Liver (tissue), 9 donors: ENCODE data around the gene HOMEZ. TPM values are rescaled to one million over a fixed set of nuclear protein-coding genes. Genes with fewer than 3 reads are reported as not detected.

Experiments used
- DNase-seq: peaks from one replicate; pipeline ENCODE4 v3.0.0-alpha.2; 2017; ENCODE audit warnings: low spot score
- H3K27ac ChIP-seq, 2 donors: one replicate each; pipeline ENCODE4 v1.7.0; 2013; ENCODE audit warnings: inconsistent platforms in 2 of 2, low read length in 2 of 2, control low read depth in 1 of 2, low read depth in 1 of 2, mild to moderate bottlenecking in 1 of 2
- H3K27me3 ChIP-seq, 4 donors: one replicate each; pipeline versions ENCODE4 v1.6.1 to v1.7.0; 2013; ENCODE audit warnings: low read length in 3 of 4, inconsistent platforms in 1 of 4, mild to moderate bottlenecking in 1 of 4, moderate library complexity in 1 of 4; ENCODE audit not compliant: control insufficient read depth in 4 of 4, insufficient read depth in 4 of 4
- H3K36me3 ChIP-seq, 4 donors: one replicate each; pipeline versions ENCODE4 v1.6.1 to v1.7.0; 2013; ENCODE audit warnings: low read length in 3 of 4, mild to moderate bottlenecking in 3 of 4, low read depth in 1 of 4, moderate library complexity in 1 of 4; ENCODE audit not compliant: control insufficient read depth in 4 of 4, insufficient read depth in 3 of 4
- H3K4me1 ChIP-seq, 4 donors: one replicate each; pipeline versions ENCODE4 v1.6.1 to v1.7.0; 2013; ENCODE audit warnings: low read length in 3 of 4, mild to moderate bottlenecking in 3 of 4, moderate library complexity in 1 of 4; ENCODE audit not compliant: control insufficient read depth in 4 of 4, insufficient read depth in 4 of 4
- H3K4me3 ChIP-seq, 3 donors: one replicate each; pipeline versions ENCODE4 v1.6.1 to v1.7.0; 2013; ENCODE audit warnings: low read length in 3 of 3, control low read depth in 1 of 3, low read depth in 1 of 3, mild to moderate bottlenecking in 1 of 3
- H3K9ac ChIP-seq, 2 donors: one replicate each; pipeline ENCODE4 v1.7.0; 2013; ENCODE audit warnings: low read length in 2 of 2, mild to moderate bottlenecking in 2 of 2, moderate library complexity in 2 of 2, control low read depth in 1 of 2, low read depth in 1 of 2
- H3K9me3 ChIP-seq, 4 donors: one replicate each; pipeline versions ENCODE4 v1.6.1 to v1.7.0; 2013; ENCODE audit warnings: low read length in 3 of 4; ENCODE audit not compliant: control insufficient read depth in 4 of 4
- EGR1 ChIP-seq, 2 donors: IDR thresholded peaks; 2 replicates each; pipeline ENCODE4 v1.6.1; 2016 to 2018; ENCODE audit warnings: antibody characterized with exemption in 2 of 2, low read depth in 2 of 2
- FOXA1 ChIP-seq: IDR thresholded peaks from 2 replicates; pipeline ENCODE4 v1.6.1; 2016; ENCODE audit warnings: antibody characterized with exemption
- GABPA ChIP-seq, 2 donors: IDR thresholded peaks in 1 of 2; conservative IDR thresholded peaks in 1 of 2; 2 replicates each; pipeline ENCODE4 v1.6.1; 2016; ENCODE audit warnings: antibody characterized with exemption in 2 of 2, mild to moderate bottlenecking in 1 of 2, moderate library complexity in 1 of 2
- HNF4G ChIP-seq: IDR thresholded peaks from 2 replicates; pipeline ENCODE4 v1.6.1; 2016; ENCODE audit warnings: antibody characterized with exemption
- RAD21 ChIP-seq, 2 donors: IDR thresholded peaks; 2 replicates each; pipeline ENCODE4 v1.6.1; 2016; ENCODE audit warnings: antibody characterized with exemption in 2 of 2, mild to moderate bottlenecking in 2 of 2
- RXRA ChIP-seq, 2 donors: IDR thresholded peaks; 2 replicates each; pipeline ENCODE4 v1.6.1; 2017 to 2018; ENCODE audit warnings: antibody characterized with exemption in 2 of 2, mild to moderate bottlenecking in 1 of 2
- SP1 ChIP-seq: IDR thresholded peaks from 2 replicates; pipeline ENCODE4 v1.6.1; 2018; ENCODE audit warnings: antibody characterized with exemption, mild to moderate bottlenecking
- TAF1 ChIP-seq: conservative IDR thresholded peaks from 2 replicates; pipeline ENCODE4 v1.6.1; 2016; ENCODE audit warnings: antibody characterized with exemption, mild to moderate bottlenecking
- YY1 ChIP-seq: IDR thresholded peaks from 2 replicates; pipeline ENCODE4 v1.6.1; 2016; ENCODE audit warnings: antibody characterized with exemption, mild to moderate bottlenecking
- WGBS: extraction: QIAGEN DNeasy Blood & Tissue Kit; methylation state at CpG from one replicate; pipeline ENCODE4 v1.1.7; 2013; 5-methylcytosine and 5-hydroxymethylcytosine counted together
- polyA plus RNA-seq, 2 donors: library from polyadenylated mRNA; stranded (reverse) in 1 of 2; unstranded in 1 of 2; fragments of 200-250 nt in 1 of 2; fragments of >200 nt in 1 of 2; fragmentation: Nextera tagmentation in 1 of 2; extraction: Ambion mirVana in 1 of 2; gene quantifications; one replicate each; pipeline versions ENCODE4 v1.2.1 to v1.2.3, GENCODE V29; 2013 to 2015
- total RNA-seq, 2 donors: library from RNA; depleted of rRNA; stranded (reverse); fragments of >200 nt; gene quantifications; one replicate each; pipeline ENCODE4 v1.2.3, GENCODE V29; 2014
- TF ChIP-seq, protein P1 (sequence below): IDR thresholded peaks from 2 replicates; pipeline ENCODE4 v1.6.1; 2016; ENCODE audit warnings: antibody characterized with exemption, mild to moderate bottlenecking
- TF ChIP-seq, protein P2 (sequence below): IDR thresholded peaks from 2 replicates; pipeline ENCODE4 v1.6.1; 2016; ENCODE audit warnings: antibody characterized with exemption
- TF ChIP-seq, protein P3 (sequence below): IDR thresholded peaks from 2 replicates; pipeline ENCODE4 v1.6.1; 2016; ENCODE audit warnings: antibody characterized with exemption
- donor health status: healthy.
- donor health status: healthy.
- donor health status: healthy.
- donor health status: healthy.
- donor health status: healthy.

The HOMEZ gene
- total and polyA plus RNA-seq, 4 donors, result 2.8 to 3.5 (median 3.3) TPM

DNA sequence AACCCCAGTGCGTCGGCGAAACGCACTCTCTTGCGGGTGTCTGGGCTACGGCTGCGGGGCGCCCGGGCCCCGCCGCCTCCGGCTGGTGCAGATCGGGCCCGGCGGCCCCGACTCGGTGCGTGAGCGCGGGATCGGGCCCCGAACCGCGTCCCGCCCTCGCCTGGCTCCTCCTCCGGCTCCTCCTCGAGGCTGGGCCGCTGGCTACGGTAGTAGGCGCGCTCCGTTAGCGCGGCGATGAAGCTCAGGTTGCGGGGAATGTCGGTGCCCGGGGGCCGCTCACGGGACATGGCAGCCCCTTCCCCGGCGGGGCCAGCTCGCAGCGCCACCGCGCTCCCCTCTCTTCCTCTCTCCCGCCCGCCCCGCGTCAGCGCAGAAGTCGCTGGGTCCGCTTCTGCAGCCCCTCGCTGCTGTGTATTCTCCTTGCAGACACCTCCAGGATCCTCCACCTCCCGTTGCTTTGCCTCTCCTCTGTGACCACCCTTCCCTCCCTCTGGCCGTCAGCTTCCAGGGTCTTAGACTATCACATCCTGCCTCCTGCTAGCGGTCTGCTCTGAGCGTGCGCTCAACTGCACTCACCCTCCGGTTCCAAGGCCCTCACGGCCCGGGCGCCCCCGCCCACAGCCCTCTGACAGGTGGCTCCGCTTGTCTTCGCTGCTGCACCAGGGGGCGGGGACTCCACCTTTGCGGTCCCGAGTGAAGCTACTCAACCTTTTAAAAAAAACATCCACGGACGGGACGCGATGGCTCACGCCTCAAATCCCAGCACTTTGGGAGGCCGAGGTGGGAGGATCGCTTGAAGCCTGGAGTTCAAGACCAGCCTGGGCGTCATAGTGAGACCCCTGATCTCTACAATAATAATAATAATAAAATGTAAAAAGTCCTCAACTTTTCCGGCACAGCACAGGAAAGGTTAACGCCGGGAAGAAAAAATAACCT is 16.6 kb upstream of the HOMEZ start, which contains the start of gene PPP1R3E:
PPP1R3E (minus strand) TSS at position 570 of the 936 bp plus-strand sequence; CDS start at position 287, 283 bp downstream.
- peak within 1 kb of the TSS; percentile 67 to 78 for H3K9ac ChIP-seq
- H3K4me1 ChIP-seq, result peaks cover 4 to 33% (median 26%) of the 10 kb centered on the region in 4 donors
- H3K27me3 ChIP-seq, result no peaks in the 10 kb centered on the region
- H3K4me3 ChIP-seq, result peak within 1 kb of the TSS; percentile 57 to 76 (median 66)
- peak within 1 kb of the TSS; percentile 97 to 99 for H3K27ac ChIP-seq
- TF ChIP-seq TAF1, result peak; percentile 55
- TF ChIP-seq, protein P1, sequence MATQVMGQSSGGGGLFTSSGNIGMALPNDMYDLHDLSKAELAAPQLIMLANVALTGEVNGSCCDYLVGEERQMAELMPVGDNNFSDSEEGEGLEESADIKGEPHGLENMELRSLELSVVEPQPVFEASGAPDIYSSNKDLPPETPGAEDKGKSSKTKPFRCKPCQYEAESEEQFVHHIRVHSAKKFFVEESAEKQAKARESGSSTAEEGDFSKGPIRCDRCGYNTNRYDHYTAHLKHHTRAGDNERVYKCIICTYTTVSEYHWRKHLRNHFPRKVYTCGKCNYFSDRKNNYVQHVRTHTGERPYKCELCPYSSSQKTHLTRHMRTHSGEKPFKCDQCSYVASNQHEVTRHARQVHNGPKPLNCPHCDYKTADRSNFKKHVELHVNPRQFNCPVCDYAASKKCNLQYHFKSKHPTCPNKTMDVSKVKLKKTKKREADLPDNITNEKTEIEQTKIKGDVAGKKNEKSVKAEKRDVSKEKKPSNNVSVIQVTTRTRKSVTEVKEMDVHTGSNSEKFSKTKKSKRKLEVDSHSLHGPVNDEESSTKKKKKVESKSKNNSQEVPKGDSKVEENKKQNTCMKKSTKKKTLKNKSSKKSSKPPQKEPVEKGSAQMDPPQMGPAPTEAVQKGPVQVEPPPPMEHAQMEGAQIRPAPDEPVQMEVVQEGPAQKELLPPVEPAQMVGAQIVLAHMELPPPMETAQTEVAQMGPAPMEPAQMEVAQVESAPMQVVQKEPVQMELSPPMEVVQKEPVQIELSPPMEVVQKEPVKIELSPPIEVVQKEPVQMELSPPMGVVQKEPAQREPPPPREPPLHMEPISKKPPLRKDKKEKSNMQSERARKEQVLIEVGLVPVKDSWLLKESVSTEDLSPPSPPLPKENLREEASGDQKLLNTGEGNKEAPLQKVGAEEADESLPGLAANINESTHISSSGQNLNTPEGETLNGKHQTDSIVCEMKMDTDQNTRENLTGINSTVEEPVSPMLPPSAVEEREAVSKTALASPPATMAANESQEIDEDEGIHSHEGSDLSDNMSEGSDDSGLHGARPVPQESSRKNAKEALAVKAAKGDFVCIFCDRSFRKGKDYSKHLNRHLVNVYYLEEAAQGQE, result no peak
- H3K9me3 ChIP-seq, result no peaks in the 10 kb centered on the region
- WGBS, result 3% methylated on average over 81 of the region's 81 CpGs
- peak; percentile 74 for DNase-seq
- peaks cover 0 to 5% (median 2%) of the 10 kb centered on the region in 4 donors for H3K36me3 ChIP-seq

DNA sequence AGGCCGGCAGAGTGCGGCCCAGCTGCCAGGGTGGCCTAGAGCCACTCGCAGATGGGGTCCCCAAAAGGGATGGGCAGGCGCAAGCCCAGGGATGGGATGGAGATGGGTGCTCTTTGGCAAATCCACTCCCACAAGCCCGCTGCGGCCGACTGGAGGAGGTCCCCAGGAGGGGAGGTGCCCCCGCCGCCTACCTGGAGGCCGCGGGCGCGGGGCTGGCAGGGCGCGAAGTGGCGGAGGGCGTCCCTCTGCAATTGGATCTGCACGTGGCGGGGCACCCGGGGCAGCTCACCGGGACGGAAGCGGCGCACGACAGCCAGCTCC is 16.0 kb upstream of the HOMEZ start:
- peak overlapping the region; percentile 67 to 78 for H3K9ac ChIP-seq
- peaks cover 0 to 5% (median 2%) of the 10 kb centered on the region in 4 donors for H3K36me3 ChIP-seq
- H3K4me1 ChIP-seq, result peaks cover 3 to 27% (median 21%) of the 10 kb centered on the region in 4 donors
- under 1% methylated on average over 25 of the region's 25 CpGs for WGBS
- no peaks in the 10 kb centered on the region for H3K9me3 ChIP-seq
- TF ChIP-seq, protein P2, sequence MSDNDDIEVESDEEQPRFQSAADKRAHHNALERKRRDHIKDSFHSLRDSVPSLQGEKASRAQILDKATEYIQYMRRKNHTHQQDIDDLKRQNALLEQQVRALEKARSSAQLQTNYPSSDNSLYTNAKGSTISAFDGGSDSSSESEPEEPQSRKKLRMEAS, result no peak
- TF ChIP-seq, protein P1, result peak; percentile 9
- H3K27me3 ChIP-seq, result no peaks in the 10 kb centered on the region
- peak overlapping the region; percentile 57 to 76 (median 66) for H3K4me3 ChIP-seq
- H3K27ac ChIP-seq, result peak overlapping the region; percentile 97 to 99
- DNase-seq, result no peak

DNA sequence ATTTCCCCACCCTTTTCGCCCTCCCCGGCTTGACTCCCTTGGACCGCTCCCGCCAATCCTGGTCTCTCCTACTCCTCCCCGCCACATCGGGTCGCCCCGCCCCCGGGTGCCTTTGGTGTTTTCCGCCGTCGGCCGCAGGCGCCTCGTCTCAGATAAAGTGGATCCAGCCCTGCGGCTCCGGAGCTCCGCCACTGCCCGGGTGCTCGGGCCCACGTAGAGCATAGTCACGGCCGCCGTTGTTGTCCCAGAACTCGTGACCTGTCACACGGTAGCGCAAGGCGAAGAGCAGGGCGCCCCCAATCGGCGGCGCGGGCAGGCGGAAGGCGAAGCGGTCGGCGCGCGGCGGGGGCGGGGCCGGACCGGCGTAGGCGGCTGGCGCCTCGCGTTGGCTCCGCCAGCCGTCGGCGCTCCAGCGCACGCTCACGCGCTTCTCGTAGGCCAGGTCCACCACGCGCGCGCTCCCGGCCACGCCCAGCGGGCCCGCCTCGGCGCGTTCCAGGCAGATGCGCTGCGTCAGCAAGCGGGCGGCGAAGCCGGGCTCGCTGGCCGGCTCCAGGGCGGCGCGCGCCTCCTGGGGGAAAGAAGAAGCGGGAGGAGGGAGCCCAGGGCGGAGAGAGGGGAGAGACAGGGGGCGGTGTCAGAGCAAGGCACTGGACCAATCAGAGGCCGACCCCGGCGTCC is 15.5 kb upstream of the HOMEZ start:
- Histone ChIP-seq H3K27me3 (no peaks in the 10 kb centered on the region), H3K9ac (peak overlapping the region; percentile 67 to 78), H3K36me3 (peaks cover 0 to 5% (median 2%) of the 10 kb centered on the region in 4 donors), H3K4me3 (peak overlapping the region; percentile 66 to 76 (median 67)), H3K4me1 (peaks cover 3 to 27% (median 20%) of the 10 kb centered on the region in 4 donors), H3K27ac (peak overlapping the region; percentile 97 to 99), H3K9me3 (no peaks in the 10 kb centered on the region)
- under 1% methylated on average over 87 of the region's 87 CpGs for WGBS
- peak; percentile 95 for DNase-seq
- TF ChIP-seq SP1, result peak; percentile 48
- TF ChIP-seq HNF4G, result no peak
- peak; percentile 3 for TF ChIP-seq FOXA1
- peak in 1 of 2 donors; percentile 59 for TF ChIP-seq EGR1 (IDR thresholded peaks at IDR 0.05; ENCODE audit: low read depth in 2 of 2)
- TF ChIP-seq YY1, result no peak
- TF ChIP-seq, protein P1, result peak; percentile 36
- peak in 1 of 2 donors; percentile 6 for TF ChIP-seq GABPA (IDR thresholded peaks at IDR 0.05 in 1 of 2, conservative IDR thresholded peaks at IDR 0.05 in 1 of 2)
- peak in 1 of 2 donors; percentile 11 for TF ChIP-seq RAD21 (IDR thresholded peaks at IDR 0.05)
- peak in 1 of 2 donors; percentile 16 for TF ChIP-seq RXRA (IDR thresholded peaks at IDR 0.05)
- TF ChIP-seq, protein P3, sequence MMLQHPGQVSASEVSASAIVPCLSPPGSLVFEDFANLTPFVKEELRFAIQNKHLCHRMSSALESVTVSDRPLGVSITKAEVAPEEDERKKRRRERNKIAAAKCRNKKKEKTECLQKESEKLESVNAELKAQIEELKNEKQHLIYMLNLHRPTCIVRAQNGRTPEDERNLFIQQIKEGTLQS, result no peak
